G401.6 (cell line): ENCODE measurements around the gene TM2D1.
"Not testable (repeated sequence)": the region's sequence is repeated elsewhere in the genome, so short reads cannot be mapped to it uniquely, and the experiment has no call there.

Experiments
- FAIRE-seq: peaks from 2 replicates; lab custom pipeline; 2012; peaks lifted over from hg19 to GRCh38; lab: Jason Lieb, UNC

Gene TM2D1

DNA sequence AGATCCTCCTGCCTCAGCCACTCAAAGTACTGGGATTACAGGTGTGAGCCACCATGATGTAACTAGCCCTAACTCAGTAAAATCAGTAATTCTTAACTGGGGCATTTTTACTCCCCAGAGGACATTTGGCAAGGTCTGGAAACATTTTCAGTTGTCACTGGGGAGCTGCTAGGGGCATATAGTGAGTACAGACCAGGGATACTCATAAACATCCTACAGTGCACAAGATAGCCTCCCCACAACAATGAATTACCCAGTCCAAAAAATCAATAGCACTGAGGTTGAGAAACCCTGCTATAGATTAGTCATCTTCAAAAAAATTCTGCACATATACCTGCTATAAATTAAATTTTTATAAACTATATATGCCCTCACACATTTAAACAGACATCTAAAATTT is 13.0 kb downstream of the TM2D1 start:
- FAIRE-seq = no peak

DNA sequence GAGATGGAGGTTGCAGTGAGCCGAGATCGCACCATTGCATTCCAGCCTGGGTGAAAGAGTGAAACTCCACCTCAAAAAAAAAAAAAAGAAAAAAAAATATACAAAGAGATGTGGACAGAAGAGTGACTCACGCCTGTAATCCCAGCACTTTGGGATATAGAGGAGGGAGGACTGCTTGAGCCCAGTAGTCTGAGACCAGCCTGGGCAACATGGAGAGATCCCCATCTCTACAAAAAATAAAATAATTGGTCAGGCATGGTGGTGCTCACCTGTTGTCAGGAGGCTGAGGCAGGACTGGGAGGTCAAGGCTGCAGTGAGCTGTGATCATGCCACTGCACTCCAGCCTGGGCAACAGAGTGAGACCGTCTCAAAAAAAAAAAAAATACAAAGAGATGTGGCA is 13.7 kb downstream of the TM2D1 start:
- FAIRE-seq = not testable (repeated sequence)

GRCh38 chr1:61709908-61710289 is 15.0 kb downstream of the TM2D1 start:
- FAIRE-seq = no peak

GRCh38 chr1:61708953-61709907 is 15.7 kb downstream of the TM2D1 start:
- FAIRE-seq = peak; percentile 33

- no peak for FAIRE-seq
Observed at GRCh38 chr1:61699911-61700851, 24.8 kb downstream of the TM2D1 start.

GRCh38 chr1:61692155-61692800 is 32.7 kb downstream of the TM2D1 start:
- peak; percentile 3 for FAIRE-seq

DNA sequence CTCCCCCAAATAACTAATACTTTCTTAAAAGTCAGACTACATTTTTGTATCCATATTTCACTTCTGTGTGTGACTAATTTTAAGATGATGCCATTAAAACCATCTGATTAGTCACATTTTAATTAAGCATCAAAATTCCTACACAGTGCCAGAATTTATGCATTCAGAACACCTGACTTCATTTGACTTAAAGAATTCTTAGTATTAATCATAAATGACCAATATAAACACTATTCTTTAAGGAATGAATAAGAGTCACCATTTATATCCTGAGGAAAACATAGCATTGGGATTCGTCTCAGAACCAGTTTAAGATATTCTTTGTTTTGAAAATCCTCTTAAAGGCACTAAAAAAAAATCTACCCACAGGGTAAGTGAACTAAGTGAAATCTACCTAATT is 37.0 kb downstream of the TM2D1 start:
- FAIRE-seq = no peak

- FAIRE-seq = no peak
Observed at GRCh38 chr1:61682891-61683290, 42.0 kb downstream of the TM2D1 start.

- FAIRE-seq = no peak
Observed at GRCh38 chr1:61680500-61680899, 44.4 kb downstream of the TM2D1 start.

DNA sequence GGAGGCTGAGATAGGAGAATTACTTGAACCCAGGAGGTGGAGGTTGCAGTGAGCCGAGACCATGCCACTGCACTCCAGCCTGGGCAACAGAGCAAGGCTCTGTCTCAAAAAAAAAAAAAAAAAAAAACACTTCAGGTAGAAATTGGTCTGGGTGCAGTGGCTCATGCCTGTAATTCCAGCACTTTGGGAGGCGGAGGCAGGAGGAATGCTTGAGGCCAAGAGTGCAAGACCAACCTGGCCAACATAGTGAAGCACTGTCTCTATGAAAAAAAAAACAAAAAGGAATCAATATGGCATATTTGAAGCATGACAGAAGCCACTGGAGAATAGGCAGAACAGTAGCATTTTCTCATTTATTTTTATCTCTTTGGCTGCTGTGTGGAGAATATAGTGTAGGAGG is 48.1 kb downstream of the TM2D1 start:
- FAIRE-seq = not testable (repeated sequence)

DNA sequence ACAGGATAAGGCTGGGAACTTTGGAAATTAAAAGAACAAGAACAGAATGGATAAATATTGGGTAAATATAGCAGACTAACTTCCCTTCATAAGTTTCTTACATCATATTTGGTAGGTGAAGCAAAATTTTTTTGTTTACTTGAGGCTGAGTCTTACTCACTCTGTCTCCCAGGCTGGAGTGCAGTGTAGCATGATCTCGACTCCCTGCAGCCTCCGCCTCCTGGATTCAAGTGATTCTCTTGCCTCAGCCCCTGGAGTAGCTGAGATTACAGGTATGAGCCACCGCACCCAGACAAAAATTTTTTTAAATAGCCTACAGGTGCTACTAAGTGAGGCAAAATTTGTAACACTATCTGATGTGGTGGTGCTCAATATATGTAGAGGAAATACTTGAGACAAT is 50.7 kb downstream of the TM2D1 start:
- no peak for FAIRE-seq

DNA sequence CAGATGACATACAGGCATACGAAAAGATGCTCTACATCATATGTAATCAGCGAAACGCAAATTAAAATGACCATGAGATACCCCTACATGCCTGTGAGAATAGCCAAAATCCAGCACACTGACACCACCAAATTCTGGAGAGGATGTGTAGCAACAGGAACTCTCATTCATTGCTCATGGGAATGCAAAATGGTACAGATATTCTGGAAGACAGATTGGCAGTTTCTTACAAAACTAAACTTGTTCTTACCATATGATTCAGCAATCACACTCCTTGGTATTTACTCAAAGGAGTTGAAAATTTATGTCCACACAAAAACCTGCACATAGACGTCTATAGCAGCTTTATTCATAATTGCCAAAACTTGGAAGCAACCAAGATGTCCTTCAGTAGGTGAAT is 52.6 kb downstream of the TM2D1 start:
- FAIRE-seq = no peak

DNA sequence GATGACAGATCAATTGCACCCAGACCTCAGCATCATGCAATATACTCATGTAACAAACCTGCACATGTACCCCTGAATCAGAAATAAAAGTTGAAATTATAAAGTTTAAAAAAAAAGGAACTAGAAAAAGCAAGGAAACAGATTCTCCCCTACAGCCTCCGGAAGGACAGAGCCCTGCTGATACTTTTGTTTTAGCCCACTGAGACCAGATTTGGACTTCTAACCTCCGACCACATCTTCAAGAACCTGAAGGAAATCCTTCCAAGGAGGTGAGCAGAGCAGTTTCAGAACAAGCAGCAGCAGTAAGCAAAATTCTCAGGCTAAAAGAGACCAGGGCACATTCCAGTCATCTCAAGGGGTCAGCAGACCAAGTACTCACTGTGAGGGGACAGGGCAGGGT is 54.5 kb downstream of the TM2D1 start:
- no peak for FAIRE-seq

DNA sequence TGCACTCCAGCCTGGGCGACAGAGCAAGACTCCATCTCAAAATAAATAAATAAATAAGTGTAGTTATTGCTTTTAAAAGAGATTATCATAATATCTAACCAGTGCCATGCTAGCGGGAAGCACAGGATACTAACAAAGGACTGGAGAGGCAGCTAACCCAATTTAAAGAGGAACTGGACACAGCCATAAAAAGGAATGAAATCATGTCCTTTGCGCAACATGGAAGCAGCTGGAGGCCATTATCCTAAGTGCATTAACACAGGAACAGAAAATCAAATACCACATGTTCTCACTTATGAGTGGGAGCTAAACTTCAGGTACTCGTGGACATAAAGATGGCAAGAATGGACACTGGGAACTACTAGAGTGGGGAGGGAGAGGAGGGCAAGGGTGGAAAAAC is 54.9 kb downstream of the TM2D1 start:
- FAIRE-seq = no peak

GRCh38 chr1:61659061-61659460 is 65.9 kb downstream of the TM2D1 start:
- FAIRE-seq = no peak

DNA sequence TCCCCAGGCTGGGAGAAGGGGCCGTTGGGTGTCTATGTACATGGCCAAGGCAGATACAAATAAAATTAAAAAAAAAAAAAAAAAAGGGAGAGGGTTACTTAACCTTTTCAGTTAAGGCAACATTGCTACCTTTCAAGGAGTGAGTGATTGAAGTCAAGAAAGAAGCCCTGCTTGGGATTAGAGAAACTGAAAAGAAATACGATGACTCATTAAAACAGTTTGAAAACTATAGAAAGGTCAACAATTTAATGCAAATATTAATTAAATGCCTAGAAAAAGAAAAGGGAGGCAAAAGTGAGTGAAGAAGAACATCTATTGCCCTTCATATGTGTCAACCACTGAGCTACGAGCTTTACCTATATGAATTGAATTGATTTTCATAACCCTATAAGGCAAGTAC is 69.5 kb downstream of the TM2D1 start:
- FAIRE-seq = no peak

GRCh38 chr1:61654067-61654466 is 70.9 kb downstream of the TM2D1 start:
- FAIRE-seq = no peak

DNA sequence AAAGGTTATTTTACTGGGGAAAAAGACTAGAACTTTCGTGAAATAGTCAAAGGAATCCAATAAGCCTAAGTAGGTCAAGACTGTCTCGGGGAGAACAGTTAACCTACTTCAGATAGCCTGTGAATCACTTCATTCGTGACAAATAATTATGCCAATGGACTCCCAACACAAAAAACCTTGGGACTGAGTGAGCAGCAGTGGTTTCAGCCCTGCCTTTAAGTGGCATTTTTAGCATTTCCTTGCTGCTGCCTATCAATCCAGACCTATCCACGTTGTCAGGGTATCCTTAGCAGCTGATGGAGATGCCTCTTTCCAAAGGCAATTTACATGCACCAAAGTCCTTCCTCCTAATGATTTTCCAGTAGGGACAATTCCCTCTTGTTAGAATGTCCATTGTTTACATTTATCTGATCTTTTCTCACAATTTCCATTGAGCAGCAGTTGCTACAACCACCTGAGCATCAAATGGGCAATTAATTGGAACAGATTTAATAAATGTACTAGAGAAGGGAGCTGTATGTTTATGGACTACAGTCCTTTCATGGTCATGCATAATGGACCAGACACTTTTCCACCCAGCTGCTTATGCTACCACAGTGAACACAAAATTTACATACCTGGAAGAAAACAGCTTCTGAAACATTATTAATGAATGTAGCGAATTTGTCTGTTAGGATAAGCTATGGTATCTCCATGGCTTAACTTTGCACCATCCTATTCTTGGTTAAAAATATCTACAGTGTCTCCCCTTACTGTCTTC is 75.8 kb downstream of the TM2D1 start:
- no peak for FAIRE-seq

DNA sequence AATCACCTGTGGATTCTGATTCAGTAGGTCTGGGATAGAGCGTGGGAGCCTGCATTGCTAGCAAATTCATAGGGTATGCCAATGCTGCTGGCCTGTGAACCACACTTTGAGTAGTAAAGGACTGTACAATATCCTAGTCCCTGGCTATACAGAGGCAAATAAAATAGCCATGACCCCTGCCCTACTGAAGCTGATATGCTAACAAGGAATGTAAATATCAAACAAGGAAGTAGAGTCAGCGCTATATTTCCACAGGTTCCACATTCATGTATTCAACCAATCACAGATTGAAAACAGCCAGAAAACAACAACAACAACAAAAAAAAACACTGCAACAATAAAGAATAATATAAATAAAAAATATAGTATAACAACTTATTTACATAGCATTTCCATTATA is 77.8 kb downstream of the TM2D1 start:
- no peak for FAIRE-seq

- no peak for FAIRE-seq
Observed at GRCh38 chr1:61645476-61645875, 79.5 kb downstream of the TM2D1 start.

GRCh38 chr1:61644303-61644702 is 80.6 kb downstream of the TM2D1 start:
- FAIRE-seq = no peak
